Spinal cord (tissue), 10 donors: Measurements from ENCODE around the gene BANK1. TPM values are rescaled to one million over a fixed set of nuclear protein-coding genes. Genes with fewer than 3 reads are reported as not detected.

Experiments
- DNase-seq, 6 donors: peaks; one replicate each; pipeline versions ENCODE4 v3.0.0 to v3.0.0-alpha.2; 2013 to 2015; ENCODE audit warnings: low spot score in 6 of 6, low read depth in 4 of 6
- H3K27ac ChIP-seq: one replicate; pipeline ENCODE4 v1.5.1; 2013; ENCODE audit warnings: low read depth, low read length, control low read depth
- H3K27me3 ChIP-seq: one replicate; pipeline ENCODE4 v1.6.1; 2013; ENCODE audit warnings: low read length; ENCODE audit not compliant: control insufficient read depth, insufficient read depth
- H3K36me3 ChIP-seq: one replicate; pipeline ENCODE4 v1.6.1; 2013; ENCODE audit warnings: low read length; ENCODE audit not compliant: control insufficient read depth, insufficient read depth
- H3K4me1 ChIP-seq: one replicate; pipeline ENCODE4 v1.6.1; 2013; ENCODE audit warnings: low read length; ENCODE audit not compliant: control insufficient read depth, insufficient read depth
- H3K4me3 ChIP-seq: one replicate; pipeline ENCODE4 v1.5.1; 2013; ENCODE audit warnings: low read depth, low read length, control low read depth
- H3K9me3 ChIP-seq: one replicate; pipeline ENCODE4 v1.6.1; 2013; ENCODE audit warnings: low read length; ENCODE audit not compliant: control insufficient read depth, insufficient read depth
- WGBS: methylation state at CpG from one replicate; pipeline ENCODE4 v1.1.5; 2013; ENCODE audit warnings: missing lambda C conversion rate; ENCODE audit not compliant: insufficient coverage; 5-methylcytosine and 5-hydroxymethylcytosine counted together
- polyA plus RNA-seq, 2 donors: library from polyadenylated mRNA; unstranded; fragments of 120-200 nt; gene quantifications; one replicate each; pipeline ENCODE4 v1.2.1, GENCODE V29; 2013; ENCODE audit not compliant: insufficient read length in 2 of 2
- total RNA-seq, 2 donors: library from RNA; depleted of rRNA in 1 of 2; stranded (reverse); fragments of 120-200 nt in 1 of 2; fragments of >200 nt in 1 of 2; gene quantifications; one replicate each; pipeline versions ENCODE4 v1.2.3 to v1.2.4, GENCODE V29; 2013 to 2014
- donor health status: healthy.

BANK1 gene
- total and polyA plus RNA-seq, 4 donors: 0.61 to 1.5 (median 1.2) TPM

DNA sequence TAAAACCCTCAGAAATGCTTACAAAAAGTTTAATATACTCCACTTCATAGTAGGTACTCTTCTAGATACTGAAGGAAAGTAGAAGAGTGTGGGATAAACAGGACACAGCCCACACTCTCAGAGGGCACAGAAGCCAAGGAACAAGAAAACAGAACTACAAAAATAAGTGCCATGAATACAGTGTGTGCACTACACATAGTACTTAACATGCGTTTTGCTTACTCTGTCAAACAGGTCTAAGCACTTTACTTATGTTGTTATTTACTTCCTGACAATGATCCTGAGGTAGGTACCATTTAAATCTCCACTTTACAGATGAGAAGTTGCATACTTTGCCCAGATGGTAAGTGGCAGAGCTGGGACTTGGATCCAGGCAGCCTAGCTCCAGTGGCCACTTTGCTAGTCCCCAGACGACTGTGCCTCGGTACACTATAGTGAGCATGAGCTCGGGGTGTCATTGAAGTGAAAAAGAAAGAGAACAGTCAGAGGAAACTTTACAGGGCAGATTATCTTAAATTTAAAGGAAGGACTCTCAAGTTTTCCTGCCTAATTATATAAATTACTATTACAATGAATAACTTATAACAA, 120.3 kb downstream of the BANK1 start:
- H3K4me1 ChIP-seq: no peaks in the 10 kb centered on the region
- WGBS: no CpG with 5 or more reads among the region's 4 CpGs
- H3K4me3 ChIP-seq: no peak overlapping the region
- H3K27ac ChIP-seq: no peak overlapping the region
- H3K27me3 ChIP-seq: no peaks in the 10 kb centered on the region
- no peaks in the 10 kb centered on the region for H3K36me3 ChIP-seq
- peaks cover 2% of the 10 kb centered on the region for H3K9me3 ChIP-seq
- DNase-seq: no peak

DNA sequence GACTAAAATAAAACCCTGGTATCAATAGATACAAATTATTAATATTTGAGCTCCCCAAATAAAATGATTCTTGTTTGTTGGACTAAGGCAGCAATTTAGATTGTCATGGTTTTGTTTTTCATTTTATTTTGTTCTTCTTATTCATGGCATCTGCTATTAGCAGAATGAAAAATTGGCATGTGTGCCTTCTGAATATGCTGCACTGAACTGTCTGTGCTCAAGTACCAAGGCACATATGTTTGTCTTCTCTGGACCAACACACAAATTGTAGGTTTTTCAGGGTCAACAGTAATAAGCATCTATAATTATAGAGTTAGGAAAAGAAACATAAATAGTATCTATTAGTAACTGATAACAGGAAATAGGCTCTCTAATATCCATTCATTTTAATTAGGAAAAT, 121.1 kb downstream of the BANK1 start:
- Histone ChIP-seq H3K27ac (no peak overlapping the region), H3K4me3 (no peak overlapping the region), H3K36me3 (no peaks in the 10 kb centered on the region), H3K9me3 (peaks cover 2% of the 10 kb centered on the region), H3K4me1 (no peaks in the 10 kb centered on the region), H3K27me3 (no peaks in the 10 kb centered on the region)
- no peak for DNase-seq

DNA sequence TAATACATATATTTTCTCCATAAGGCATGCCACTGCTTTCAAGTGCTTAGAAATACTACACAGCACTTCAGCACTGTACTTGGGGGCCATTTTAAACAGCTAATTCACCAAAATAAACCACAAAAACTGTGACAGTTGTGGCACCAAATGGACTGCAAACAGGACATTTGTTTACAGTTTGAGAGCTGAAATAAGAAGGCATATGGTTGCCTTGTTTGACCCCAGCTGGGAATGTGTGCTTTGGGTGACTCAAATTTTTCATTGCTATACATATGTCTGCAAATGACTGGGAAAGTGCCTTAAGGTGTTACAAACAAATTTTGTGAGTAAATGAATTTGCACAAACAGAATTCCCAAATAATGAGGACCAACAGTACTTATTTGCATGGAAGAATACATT, 124.2 kb downstream of the BANK1 start:
- Histone ChIP-seq H3K9me3 (peaks cover 2% of the 10 kb centered on the region), H3K4me1 (no peaks in the 10 kb centered on the region), H3K27ac (no peak overlapping the region), H3K27me3 (no peaks in the 10 kb centered on the region), H3K4me3 (no peak overlapping the region), H3K36me3 (no peaks in the 10 kb centered on the region)
- no peak for DNase-seq

DNA sequence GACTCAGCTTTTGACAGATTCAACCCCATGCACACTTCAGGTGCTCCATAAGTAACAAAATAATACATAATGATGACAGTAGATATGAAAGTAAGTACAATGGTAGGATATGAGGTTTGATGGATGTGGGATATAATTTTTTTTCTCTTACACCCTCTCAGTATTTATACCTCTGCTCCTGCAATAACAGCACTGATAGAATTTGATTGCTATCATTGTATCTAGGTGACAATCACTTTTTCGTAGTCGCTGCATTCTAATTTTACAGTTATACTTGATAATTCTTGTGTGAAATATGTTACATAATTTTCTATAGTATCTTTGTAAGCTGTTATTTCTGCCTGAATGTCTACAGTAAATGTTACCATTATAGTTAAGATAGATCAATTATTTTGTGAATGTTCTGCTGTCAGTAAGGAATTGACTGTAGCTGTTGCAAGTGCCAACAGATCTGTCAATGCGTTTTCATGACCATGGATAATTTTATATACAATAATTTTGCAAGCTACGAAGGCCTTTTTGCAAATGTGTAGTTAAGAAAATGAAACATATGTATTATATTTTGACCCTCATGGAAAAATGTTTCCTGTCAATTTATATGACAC, 128.9 kb downstream of the BANK1 start:
- Histone ChIP-seq H3K36me3 (no peaks in the 10 kb centered on the region), H3K27me3 (no peaks in the 10 kb centered on the region), H3K27ac (no peak overlapping the region), H3K4me3 (no peak overlapping the region), H3K4me1 (no peaks in the 10 kb centered on the region), H3K9me3 (peaks cover 2% of the 10 kb centered on the region)
- no peak for DNase-seq
- no CpG with 5 or more reads among the region's 4 CpGs for WGBS

- WGBS: no CpG with 5 or more reads among the region's 3 CpGs
Measured at GRCh38 chr4:101921370-101921769, 130.8 kb downstream of the BANK1 start.

DNA sequence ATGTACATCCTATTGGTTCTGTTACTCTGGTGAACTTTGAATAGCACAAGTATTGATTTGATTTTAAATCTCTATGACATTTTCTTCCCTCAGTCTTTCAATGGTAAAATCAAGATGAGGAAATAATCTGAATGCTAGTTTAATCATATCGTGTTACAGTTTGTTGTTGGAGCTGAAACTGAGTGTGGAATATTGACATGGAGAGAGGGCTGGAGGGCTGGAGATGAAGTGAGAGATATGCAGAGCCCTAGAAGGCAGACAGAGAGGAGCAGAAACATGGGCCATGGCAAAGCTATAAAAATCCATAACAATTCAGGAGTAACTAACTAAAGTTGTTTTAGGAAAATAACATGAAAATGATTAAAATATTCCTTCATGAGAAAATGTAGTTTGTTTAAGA, 141.1 kb downstream of the BANK1 start:
- Histone ChIP-seq H3K27me3 (no peaks in the 10 kb centered on the region), H3K36me3 (no peaks in the 10 kb centered on the region), H3K4me3 (no peak overlapping the region), H3K4me1 (no peaks in the 10 kb centered on the region), H3K9me3 (no peaks in the 10 kb centered on the region), H3K27ac (no peak overlapping the region)
- 83% methylated on average over 1 of the region's 1 CpG for WGBS
- no peak for DNase-seq

More at GRCh38 chr4:101921370-101921769, 130.8 kb downstream of the BANK1 start:
- Histone ChIP-seq H3K4me1 (no peaks in the 10 kb centered on the region), H3K27me3 (no peaks in the 10 kb centered on the region), H3K9me3 (no peaks in the 10 kb centered on the region), H3K36me3 (no peaks in the 10 kb centered on the region), H3K27ac (no peak overlapping the region), H3K4me3 (no peak overlapping the region)
- no peak for DNase-seq

GRCh38 chr4:101933855-101934254, 143.3 kb downstream of the BANK1 start:
- Histone ChIP-seq H3K27me3 (no peaks in the 10 kb centered on the region), H3K9me3 (no peaks in the 10 kb centered on the region), H3K27ac (no peak overlapping the region), H3K4me1 (no peaks in the 10 kb centered on the region), H3K36me3 (no peaks in the 10 kb centered on the region), H3K4me3 (no peak overlapping the region)
- WGBS: no CpG with 5 or more reads among the region's 3 CpGs
- no peak for DNase-seq

- H3K4me1 ChIP-seq: no peaks in the 10 kb centered on the region
- 83% methylated on average over 1 of the region's 2 CpGs for WGBS
- no peak overlapping the region for H3K4me3 ChIP-seq
- no peaks in the 10 kb centered on the region for H3K36me3 ChIP-seq
- no peak overlapping the region for H3K27ac ChIP-seq
- H3K9me3 ChIP-seq: no peaks in the 10 kb centered on the region
- no peaks in the 10 kb centered on the region for H3K27me3 ChIP-seq
- no peak for DNase-seq
Measured at GRCh38 chr4:101938836-101939235, 148.3 kb downstream of the BANK1 start.

DNA sequence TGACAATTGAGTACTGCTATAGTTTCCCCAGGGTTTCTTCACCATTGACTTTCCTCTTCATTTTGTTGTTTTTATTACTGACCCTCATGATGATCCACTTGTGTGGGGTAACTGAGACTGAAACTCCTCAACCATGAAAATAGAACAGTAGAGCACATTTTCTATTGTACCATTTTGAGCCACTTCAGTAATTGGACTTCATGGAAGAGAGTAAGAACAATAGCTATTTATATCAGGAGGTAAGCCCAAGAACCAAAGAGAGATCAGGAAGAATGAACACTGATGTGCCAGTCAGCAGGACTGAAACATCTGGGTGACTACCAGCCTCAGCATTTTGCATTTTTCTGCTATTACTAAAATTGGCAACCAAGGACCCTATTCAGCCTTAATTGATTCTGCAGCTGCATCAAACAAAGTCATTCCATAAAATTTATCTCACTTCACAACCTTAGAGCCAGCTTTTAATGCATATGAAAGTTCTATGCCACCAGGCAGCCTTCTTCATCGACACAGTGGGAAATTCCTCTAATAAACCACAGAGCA, 151.4 kb downstream of the BANK1 start:
- H3K4me3 ChIP-seq: no peak overlapping the region
- no peaks in the 10 kb centered on the region for H3K27me3 ChIP-seq
- no peaks in the 10 kb centered on the region for H3K4me1 ChIP-seq
- no peaks in the 10 kb centered on the region for H3K9me3 ChIP-seq
- H3K36me3 ChIP-seq: no peaks in the 10 kb centered on the region
- no peak for DNase-seq
- no CpG with 5 or more reads among the region's 1 CpG for WGBS
- H3K27ac ChIP-seq: no peak overlapping the region

DNA sequence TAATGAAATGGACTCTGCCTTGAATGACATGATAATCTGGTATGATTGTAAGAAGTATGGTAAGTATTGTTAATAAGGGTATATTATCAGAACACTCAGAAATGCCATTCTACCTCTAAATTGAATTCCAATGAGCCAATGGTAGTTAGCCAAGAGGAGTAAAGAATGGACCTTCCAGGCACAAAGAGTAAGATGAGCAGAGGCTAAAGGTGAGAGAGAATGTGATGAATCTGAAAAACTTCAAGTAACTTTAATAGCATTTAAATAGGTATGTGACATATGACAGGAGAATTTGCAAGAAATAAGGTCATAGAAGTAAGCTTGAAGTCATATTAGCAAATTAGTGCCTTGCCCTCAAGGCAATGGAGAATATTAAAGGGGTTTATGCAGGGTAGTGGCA, 152.4 kb downstream of the BANK1 start:
- Histone ChIP-seq H3K9me3 (no peaks in the 10 kb centered on the region), H3K4me1 (no peaks in the 10 kb centered on the region), H3K27me3 (no peaks in the 10 kb centered on the region)

More for the DNA sequence above, 152.4 kb downstream of the BANK1 start:
- no peak for DNase-seq
- no peak overlapping the region for H3K4me3 ChIP-seq
- H3K36me3 ChIP-seq: no peaks in the 10 kb centered on the region
- H3K27ac ChIP-seq: no peak overlapping the region
